H9 (cell line): ENCODE measurements around the gene NFATC1. TPM values are rescaled to one million over a fixed set of nuclear protein-coding genes. Genes with fewer than 3 reads are reported as not detected.

Source experiments
- DNase-seq: peaks from one replicate; pipeline ENCODE4 v3.0.0-alpha.2; 2017
- H2AFZ ChIP-seq: one replicate; pipeline ENCODE4 v1.6.1; 2013; ENCODE audit warnings: mild to moderate bottlenecking, low read length, control low read depth, moderate library complexity
- H2AK5ac ChIP-seq: 2 replicates; pipeline ENCODE4 v1.6.1; 2013; ENCODE audit warnings: low read length, control low read depth, mixed read lengths; ENCODE audit not compliant: insufficient read length
- H2BK120ac ChIP-seq: one replicate; pipeline ENCODE4 v1.6.1; 2013; ENCODE audit warnings: low read depth, mild to moderate bottlenecking, low read length, control low read depth, inconsistent platforms; ENCODE audit not compliant: poor library complexity, severe bottlenecking
- H2BK12ac ChIP-seq: 2 replicates; pipeline ENCODE4 v1.6.1; 2013; ENCODE audit warnings: low read length, control low read depth, mixed read lengths, low read depth; ENCODE audit not compliant: insufficient read length
- H2BK15ac ChIP-seq: 2 replicates; pipeline ENCODE4 v1.6.1; 2013; ENCODE audit warnings: low read depth, low read length, control low read depth
- H2BK20ac ChIP-seq: one replicate; pipeline ENCODE4 v1.6.1; 2013; ENCODE audit warnings: low read depth, mild to moderate bottlenecking, low read length, control low read depth, inconsistent platforms; ENCODE audit not compliant: poor library complexity, severe bottlenecking
- H2BK5ac ChIP-seq: 2 replicates; pipeline ENCODE4 v1.6.1; 2013; ENCODE audit warnings: low read length, control low read depth, mixed read lengths; ENCODE audit not compliant: insufficient read length
- H3K14ac ChIP-seq: 2 replicates; pipeline ENCODE4 v1.6.1; 2013; ENCODE audit warnings: low read length, control low read depth; ENCODE audit not compliant: insufficient read depth
- H3K18ac ChIP-seq: 2 replicates; pipeline ENCODE4 v1.6.1; 2013; ENCODE audit warnings: low read depth, mild to moderate bottlenecking, mixed read lengths, low read length, control low read depth; ENCODE audit not compliant: insufficient read length
- H3K23ac ChIP-seq: 2 replicates; pipeline ENCODE4 v1.6.1; 2013; ENCODE audit warnings: low read length, control low read depth, mixed read lengths, low read depth; ENCODE audit not compliant: insufficient read length
- H3K23me2 ChIP-seq: 2 replicates; pipeline ENCODE4 v1.6.1; 2013; ENCODE audit warnings: low read depth, mild to moderate bottlenecking, mixed read lengths, low read length, control low read depth; ENCODE audit not compliant: insufficient read length, poor library complexity, severe bottlenecking
- H3K27ac ChIP-seq: 2 replicates; pipeline ENCODE4 v1.5.1; 2013; ENCODE audit warnings: low read length, control low read depth, mixed read lengths, low read depth; ENCODE audit not compliant: insufficient read length
- H3K27me3 ChIP-seq: 2 replicates; pipeline ENCODE4 v1.6.1; 2013; ENCODE audit warnings: low read length, control low read depth, inconsistent platforms; ENCODE audit not compliant: insufficient read depth
- H3K4ac ChIP-seq: 2 replicates; pipeline ENCODE4 v1.6.1; 2013; ENCODE audit warnings: low read depth, mild to moderate bottlenecking, control low read depth, inconsistent platforms, low read length, moderate library complexity
- H3K4me1 ChIP-seq: 2 replicates; pipeline ENCODE4 v1.6.1; 2013; ENCODE audit warnings: low read length, control low read depth, inconsistent platforms; ENCODE audit not compliant: insufficient read depth
- H3K4me2 ChIP-seq: 2 replicates; pipeline ENCODE4 v1.6.1; 2013; ENCODE audit warnings: low read length, control low read depth, mixed read lengths; ENCODE audit not compliant: insufficient read length, insufficient read depth
- H3K56ac ChIP-seq: 2 replicates; pipeline ENCODE4 v1.6.1; 2013; ENCODE audit warnings: low read depth, mild to moderate bottlenecking, mixed read lengths, low read length, control low read depth; ENCODE audit not compliant: insufficient read length
- H3K79me1 ChIP-seq: 2 replicates; pipeline ENCODE4 v1.6.1; 2013; ENCODE audit warnings: low read depth, mild to moderate bottlenecking, moderate library complexity, low read length, control low read depth, inconsistent platforms; ENCODE audit not compliant: insufficient read depth, poor library complexity, severe bottlenecking
- H3K79me2 ChIP-seq: 2 replicates; pipeline ENCODE4 v1.6.1; 2013; ENCODE audit warnings: low read length, control low read depth, inconsistent platforms; ENCODE audit not compliant: insufficient read depth
- H3K9ac ChIP-seq: 2 replicates; pipeline ENCODE4 v1.6.1; 2013; ENCODE audit warnings: low read length, control low read depth, mixed read lengths; ENCODE audit not compliant: insufficient read length; ENCODE audit errors: extremely low read depth
- H3K9me3 ChIP-seq: one replicate; pipeline ENCODE4 v1.6.1; 2013; ENCODE audit warnings: low read depth, low read length, inconsistent platforms; ENCODE audit not compliant: control insufficient read depth
- H3T11ph ChIP-seq: one replicate; pipeline ENCODE4 v1.6.1; 2013; ENCODE audit warnings: mild to moderate bottlenecking, low read length, control low read depth, inconsistent platforms
- H4K20me1 ChIP-seq: one replicate; pipeline ENCODE4 v1.6.1; 2013; ENCODE audit not compliant: control insufficient read depth, insufficient read length, insufficient read depth
- H4K5ac ChIP-seq: 2 replicates; pipeline ENCODE4 v1.6.1; 2013; ENCODE audit warnings: low read depth, mild to moderate bottlenecking, mixed read lengths, low read length, control low read depth; ENCODE audit not compliant: insufficient read length
- H4K8ac ChIP-seq: replicated peaks from 2 replicates; pipeline ENCODE4 v1.6.1; 2013; ENCODE audit warnings: low read length, control low read depth, mixed read lengths, low read depth; ENCODE audit not compliant: insufficient read length
- H4K91ac ChIP-seq: 2 replicates; pipeline ENCODE4 v1.6.1; 2013; ENCODE audit warnings: low read depth, mild to moderate bottlenecking, moderate library complexity, mixed read lengths, low read length, control low read depth; ENCODE audit not compliant: insufficient read length
- H3K27ac Mint-ChIP-seq, 3 experiments: 2 replicates in 2 of 3; 3 replicates in 1 of 3; pipeline ENCODE4 v1.8.0; 2020 to 2021; ENCODE audit warnings: mixed read lengths in 3 of 3, mild to moderate bottlenecking in 1 of 3, moderate library complexity in 1 of 3
- H3K27me3 Mint-ChIP-seq: 2 replicates; pipeline ENCODE4 v1.8.0; 2021; ENCODE audit warnings: low read depth, mild to moderate bottlenecking, moderate library complexity, mixed read lengths
- H3K36me3 Mint-ChIP-seq, 3 experiments: 2 replicates in 2 of 3; 3 replicates in 1 of 3; pipeline ENCODE4 v1.8.0; 2020 to 2021; ENCODE audit warnings: low read depth in 3 of 3, mixed read lengths in 3 of 3; ENCODE audit not compliant: insufficient read depth in 1 of 3
- H3K4me1 Mint-ChIP-seq, 2 experiments: 2 replicates each; pipeline ENCODE4 v1.8.0; 2020; ENCODE audit warnings: mixed read lengths in 2 of 2
- H3K4me3 Mint-ChIP-seq, 2 experiments: 2 replicates in 1 of 2; 3 replicates in 1 of 2; pipeline ENCODE4 v1.8.0; 2020 to 2021; ENCODE audit warnings: mild to moderate bottlenecking in 2 of 2, mixed read lengths in 2 of 2, moderate library complexity in 1 of 2
- H3K9me3 Mint-ChIP-seq, 2 experiments: 2 replicates in 1 of 2; 3 replicates in 1 of 2; pipeline ENCODE4 v1.8.0; 2020; ENCODE audit warnings: mild to moderate bottlenecking in 2 of 2, mixed read lengths in 2 of 2, moderate library complexity in 1 of 2
- CTCF ChIP-seq: fragments of 200-600 bp; sonication (generic); conservative IDR thresholded peaks from 3 replicates; pipeline ENCODE4 v1.8.0; 2021; ENCODE audit warnings: antibody characterized with exemption, mild to moderate bottlenecking
- WGBS: extraction: QIAGEN DNeasy Blood & Tissue Kit; methylation state at CpG from one replicate; pipeline ENCODE4 v1.1.7; 2013; ENCODE audit warnings: missing lambda C conversion rate, low lambda C conversion rate, mixed read lengths; ENCODE audit not compliant: insufficient read length; ENCODE audit errors: extremely low coverage; 5-methylcytosine and 5-hydroxymethylcytosine counted together
- total RNA-seq: library from RNA; stranded (reverse); gene quantifications from 2 replicates; pipeline ENCODE4 v1.2.1, GENCODE V29; 2021

The NFATC1 gene
- total RNA-seq, 1 experiment from 2014 or later, result 5.5 TPM

- Histone ChIP-seq H3K79me1 (no peaks in the 10 kb centered on the region), H4K20me1 (no peaks in the 10 kb centered on the region), H2AFZ (no peak overlapping the region), H3K27ac (no peak overlapping the region), H3K18ac (no peak overlapping the region), H3K79me2 (no peaks in the 10 kb centered on the region), H4K91ac (no peak overlapping the region), H2AK5ac (no peak overlapping the region), H3K27me3 (no peaks in the 10 kb centered on the region), H2BK120ac (no peak overlapping the region), H3K4ac (no peak overlapping the region), H2BK5ac (no peak overlapping the region), H2BK15ac (no peak overlapping the region), H2BK20ac (no peak overlapping the region), H2BK12ac (no peak overlapping the region), H4K8ac (no peak overlapping the region), H3K9me3 (no peaks in the 10 kb centered on the region), H3K4me1 (no peaks in the 10 kb centered on the region), H3K23me2 (no peaks in the 10 kb centered on the region), H3K9ac (no peak overlapping the region), H3K56ac (no peak overlapping the region), H4K5ac (no peak overlapping the region), H3T11ph (no peak overlapping the region), H3K14ac (no peak overlapping the region), H3K23ac (no peak overlapping the region), H3K4me2 (no peak overlapping the region)
- H3K4me1 Mint-ChIP-seq, result peaks cover 5 to 22% of the 10 kb centered on the region in 2 experiments
- no peak overlapping the region for H3K27ac Mint-ChIP-seq
- no CpG with 5 or more reads among the region's 13 CpGs for WGBS
- H3K4me3 Mint-ChIP-seq, result no peak overlapping the region
- no peaks in the 10 kb centered on the region for H3K9me3 Mint-ChIP-seq
- no peak for TF ChIP-seq CTCF
- H3K36me3 Mint-ChIP-seq, result no peaks in the 10 kb centered on the region
- H3K27me3 Mint-ChIP-seq, result peaks cover 2% of the 10 kb centered on the region; the same call in 1 of the 2 replicates
- DNase-seq, result no peak
Observed at GRCh38 chr18:79523736-79524180, 128.0 kb downstream of the NFATC1 start.
